ENCODE data around the gene NRXN3. TPM values are rescaled to one million over a fixed set of nuclear protein-coding genes. Genes with fewer than 3 reads are reported as not detected.

The NRXN3 gene
- polyA plus RNA-seq, 1 donor = 0.58 TPM

GRCh38 chr14:78319887-78320635 is 149.9 kb downstream of the NRXN3 start:
- DNase-seq (ENCODE audit: low read depth) = no peak

DNA sequence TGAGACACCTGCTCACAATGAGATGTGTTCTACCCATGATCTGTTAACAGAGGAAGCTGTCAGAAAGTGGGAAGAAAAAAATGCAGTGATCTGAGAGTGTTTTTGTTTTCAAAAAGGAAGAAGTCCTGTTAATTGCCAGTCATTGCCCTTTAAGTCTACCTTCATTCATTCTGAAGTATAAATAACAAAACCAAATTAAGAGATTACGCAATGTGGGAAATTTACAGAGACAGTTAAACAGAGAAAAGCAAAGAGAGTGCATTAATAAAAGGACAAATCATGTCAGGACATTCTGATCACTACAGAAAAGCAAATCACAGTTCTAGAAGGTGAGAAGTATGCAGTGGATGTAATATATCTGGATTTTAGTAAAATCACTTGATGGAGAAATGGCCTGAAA is 154.2 kb downstream of the NRXN3 start:
- DNase-seq (ENCODE audit: low read depth) = no peak

DNA sequence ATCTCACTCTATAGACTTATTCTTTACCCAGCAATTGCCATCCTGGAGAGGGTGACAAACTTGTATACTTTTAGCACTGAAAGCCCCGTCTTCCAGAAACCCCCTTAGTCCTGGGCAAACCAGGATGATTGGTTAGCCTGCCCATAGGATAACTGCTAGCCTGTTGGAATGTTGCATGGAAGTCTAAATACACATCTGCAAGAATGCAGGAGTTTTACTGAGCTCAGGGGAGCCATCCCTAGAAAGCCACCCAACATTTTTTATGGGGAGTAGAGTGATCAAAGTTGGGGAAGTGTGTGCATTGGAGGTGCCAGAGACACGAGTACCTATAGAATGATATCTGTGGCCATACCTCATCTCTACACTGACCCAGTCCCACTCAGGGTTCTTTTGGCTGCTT is 155.7 kb downstream of the NRXN3 start:
- DNase-seq (ENCODE audit: low read depth) = no peak

DNA sequence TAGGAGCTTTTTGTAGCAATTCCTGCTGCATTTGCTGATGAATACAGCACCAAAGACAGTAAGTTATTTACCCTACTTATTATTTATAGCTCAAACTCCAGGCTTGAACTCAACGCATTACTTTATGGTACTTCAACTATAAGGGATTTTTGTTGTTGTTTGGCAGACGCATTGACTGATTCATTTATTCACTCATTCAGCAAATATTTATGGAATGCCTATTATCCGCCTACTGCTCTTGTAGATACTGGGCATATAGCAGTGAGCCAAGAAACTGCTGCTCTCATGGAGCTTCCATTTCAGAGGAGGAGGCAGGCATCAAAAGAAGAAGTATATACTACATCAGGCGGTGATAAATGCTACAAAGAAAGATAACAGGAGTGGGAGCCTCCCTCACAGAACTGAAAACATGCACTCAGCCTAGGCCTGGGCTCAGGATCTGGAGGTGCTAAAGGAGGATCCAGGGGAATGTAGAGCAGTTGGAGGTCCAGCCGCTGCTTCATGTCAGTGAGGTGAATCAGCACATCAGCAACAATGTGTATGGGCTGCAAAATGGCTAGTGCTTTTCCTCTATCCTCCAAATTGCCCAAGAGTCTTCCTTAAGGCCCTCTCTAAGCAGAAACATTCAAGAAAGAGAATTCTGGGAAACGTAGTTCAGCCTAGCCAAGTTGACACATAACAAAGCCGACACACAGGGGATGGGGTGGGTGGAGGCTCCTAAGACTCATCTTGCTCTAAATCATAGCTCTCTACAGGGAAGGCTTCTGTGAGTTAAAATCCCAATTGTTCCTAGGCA is 157.5 kb downstream of the NRXN3 start:
- DNase-seq (ENCODE audit: low read depth) = no peak

GRCh38 chr14:78329371-78329770 is 159.2 kb downstream of the NRXN3 start:
- no peak for DNase-seq (ENCODE audit: low read depth)

- DNase-seq (ENCODE audit: low read depth) = no peak
Measured at GRCh38 chr14:78335531-78335930, 165.4 kb downstream of the NRXN3 start.

DNA sequence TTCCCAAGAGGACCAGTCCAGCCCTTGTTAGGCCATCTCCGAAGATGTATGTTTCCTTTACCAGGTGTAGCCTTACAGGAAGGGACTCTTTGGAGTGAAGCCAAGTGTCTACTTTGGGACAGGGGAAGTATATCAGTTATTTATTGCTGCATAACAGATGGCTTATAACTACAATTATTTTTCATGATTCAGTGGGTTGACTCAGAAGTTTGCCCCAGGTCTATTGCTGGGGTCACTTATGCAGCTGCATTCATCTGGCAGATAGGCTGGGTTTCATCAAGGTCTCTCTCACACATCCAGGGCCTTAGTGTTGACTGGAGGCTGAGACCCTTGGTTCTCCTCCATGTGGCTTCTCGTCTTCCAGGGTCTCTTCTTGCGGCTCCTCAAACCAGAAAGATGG is 170.1 kb downstream of the NRXN3 start:
- DNase-seq (ENCODE audit: low read depth) = no peak

DNA sequence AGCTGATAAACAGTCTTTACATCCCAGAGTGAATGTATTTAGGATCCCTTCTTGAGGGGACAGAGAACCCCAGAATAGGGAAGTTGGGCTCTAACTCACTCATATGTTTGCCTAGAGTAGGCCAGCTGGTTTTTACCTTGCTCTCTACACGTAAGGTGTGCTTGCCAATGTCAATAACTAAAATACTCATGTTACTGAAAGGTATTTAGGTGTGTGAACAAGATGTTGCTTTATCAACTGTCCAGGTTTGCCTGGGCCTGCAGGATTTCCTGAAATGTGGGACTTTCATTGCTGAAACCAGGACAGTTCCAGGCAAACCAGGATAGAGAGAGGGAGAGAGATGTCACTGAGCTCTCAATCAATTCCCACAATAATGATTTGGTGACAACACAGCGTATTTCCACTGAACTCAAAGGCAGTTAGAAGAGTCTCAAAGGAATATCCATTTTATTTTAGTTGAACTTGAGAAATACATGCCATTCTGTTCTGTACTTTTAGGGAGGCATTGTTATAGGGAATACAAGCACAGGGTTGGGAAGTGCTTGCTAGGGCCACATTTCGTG is 171.7 kb downstream of the NRXN3 start:
- DNase-seq (ENCODE audit: low read depth) = no peak

DNA sequence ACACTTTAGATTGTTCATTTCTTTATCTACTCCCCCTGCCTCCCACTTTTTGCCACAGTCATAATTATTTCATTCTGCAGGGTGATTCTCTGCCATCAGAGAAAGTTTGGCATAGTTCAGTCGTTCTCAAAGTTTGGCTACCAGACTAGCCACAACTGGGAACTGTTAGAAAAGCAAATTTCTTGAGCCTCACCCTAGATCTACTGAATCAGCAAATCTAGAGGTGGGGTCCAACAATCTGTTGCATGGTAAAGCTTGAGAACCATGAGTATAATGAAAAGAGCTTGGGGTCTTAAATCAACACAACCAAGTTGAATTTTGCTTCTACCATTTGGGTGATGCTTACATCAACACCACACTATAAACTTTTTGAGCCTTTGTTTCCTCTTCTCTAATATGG is 172.7 kb downstream of the NRXN3 start:
- no peak for DNase-seq (ENCODE audit: low read depth)

DNA sequence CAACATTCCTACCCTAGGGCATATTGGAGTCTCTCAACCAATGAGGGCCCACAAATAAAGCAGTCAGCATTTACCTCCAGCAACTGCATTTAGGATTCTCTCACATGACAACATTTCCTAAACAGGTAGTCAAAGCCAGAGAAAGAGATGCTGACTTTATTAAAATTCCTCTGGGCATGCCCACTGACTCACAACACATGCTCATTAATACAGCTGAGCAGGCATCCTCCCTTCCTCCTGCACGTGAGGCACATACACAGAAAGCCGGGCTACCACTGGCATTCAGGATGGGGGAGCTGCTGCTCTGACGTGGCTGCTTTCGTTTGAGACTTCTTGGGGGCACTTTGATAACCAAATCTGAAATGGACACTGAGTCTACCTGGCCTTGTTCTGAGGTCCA is 174.1 kb downstream of the NRXN3 start:
- DNase-seq (ENCODE audit: low read depth) = no peak

DNA sequence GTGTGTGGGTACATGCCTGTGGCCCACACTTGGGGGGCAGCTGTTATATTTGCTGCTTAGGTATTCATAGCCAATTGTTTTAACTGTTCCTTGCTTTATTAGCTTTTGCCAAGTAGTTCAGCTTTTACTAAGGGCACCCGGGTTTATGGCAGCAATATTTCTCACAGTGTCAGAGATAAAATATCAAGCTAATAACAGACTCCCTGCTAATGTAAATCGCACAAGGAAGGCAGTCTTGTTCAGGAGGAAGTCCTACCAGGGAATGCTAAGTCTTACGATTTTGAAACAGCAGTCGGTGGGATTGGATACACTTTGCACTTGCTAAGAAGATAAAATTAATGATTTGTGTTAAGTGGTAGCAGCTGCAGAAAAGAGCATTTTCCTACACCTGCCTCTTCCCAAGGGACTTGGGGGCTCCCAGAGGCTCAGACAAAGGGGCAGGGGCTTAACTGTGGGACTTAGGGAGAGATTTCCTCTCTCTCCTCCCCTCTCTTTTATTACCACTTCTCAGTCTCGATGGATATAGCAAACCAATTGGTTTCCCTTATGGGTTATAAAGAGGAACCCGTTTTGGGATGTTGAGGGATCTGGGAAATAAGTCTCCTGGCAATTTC is 175.1 kb downstream of the NRXN3 start:
- no peak for DNase-seq (ENCODE audit: low read depth)

DNA sequence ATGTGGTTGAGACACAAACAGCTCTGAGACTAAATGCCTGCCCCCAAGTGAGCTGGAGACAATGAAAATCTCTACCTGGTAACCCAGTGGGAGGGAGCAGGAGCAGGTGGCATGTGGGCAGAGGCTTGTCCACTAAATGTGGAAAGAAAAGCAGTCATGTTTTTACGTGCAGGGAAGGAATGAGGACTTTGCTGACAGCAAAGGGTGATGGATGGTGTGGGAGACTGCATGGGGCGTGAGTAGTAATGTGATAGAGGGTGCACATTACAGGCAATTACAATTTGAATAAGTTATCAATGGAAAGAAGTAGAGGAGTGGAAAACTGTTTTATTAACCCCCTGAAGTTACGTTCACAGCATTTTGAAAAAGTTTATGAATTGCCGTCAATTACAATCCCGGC is 176.6 kb downstream of the NRXN3 start:
- DNase-seq (ENCODE audit: low read depth) = no peak

DNA sequence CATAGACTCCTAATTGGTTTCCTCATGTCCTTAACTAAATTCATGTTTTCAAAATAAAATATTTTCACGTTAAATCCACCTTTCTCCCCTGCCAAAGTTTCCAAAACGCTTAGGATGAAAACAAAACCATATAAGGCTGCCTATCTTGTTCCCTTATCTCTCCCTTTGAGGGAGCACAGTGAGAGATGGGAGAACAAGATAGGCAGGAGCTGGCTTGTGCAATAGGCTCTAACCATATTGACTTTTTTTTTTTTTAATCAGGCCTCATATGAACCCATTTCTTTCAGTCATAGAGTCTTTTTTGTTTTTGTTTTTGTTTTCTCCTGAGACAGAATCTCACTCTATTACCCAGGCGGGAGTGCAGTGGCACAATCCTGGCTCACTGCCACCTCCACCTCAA is 184.9 kb downstream of the NRXN3 start:
- DNase-seq (ENCODE audit: low read depth) = no peak

DNA sequence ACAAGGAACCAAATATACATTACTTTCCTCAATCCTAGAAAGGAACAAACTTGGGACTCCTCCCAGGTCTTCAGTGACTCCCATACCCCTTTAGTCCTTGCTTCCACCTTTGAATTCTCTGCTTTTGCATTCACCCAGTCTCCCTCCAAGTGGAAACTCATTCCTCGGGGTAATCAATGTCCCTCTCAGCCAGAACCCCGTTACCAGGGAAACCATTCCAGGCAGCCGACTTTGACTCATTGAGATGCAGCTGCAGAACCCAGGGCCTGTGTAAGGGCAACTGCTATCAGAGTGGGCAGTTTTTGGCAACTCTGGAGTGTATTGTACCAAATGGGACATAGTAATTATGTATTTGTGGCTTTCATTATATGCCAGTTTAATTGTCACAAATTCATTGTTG is 186.2 kb downstream of the NRXN3 start:
- DNase-seq (ENCODE audit: low read depth) = no peak

DNA sequence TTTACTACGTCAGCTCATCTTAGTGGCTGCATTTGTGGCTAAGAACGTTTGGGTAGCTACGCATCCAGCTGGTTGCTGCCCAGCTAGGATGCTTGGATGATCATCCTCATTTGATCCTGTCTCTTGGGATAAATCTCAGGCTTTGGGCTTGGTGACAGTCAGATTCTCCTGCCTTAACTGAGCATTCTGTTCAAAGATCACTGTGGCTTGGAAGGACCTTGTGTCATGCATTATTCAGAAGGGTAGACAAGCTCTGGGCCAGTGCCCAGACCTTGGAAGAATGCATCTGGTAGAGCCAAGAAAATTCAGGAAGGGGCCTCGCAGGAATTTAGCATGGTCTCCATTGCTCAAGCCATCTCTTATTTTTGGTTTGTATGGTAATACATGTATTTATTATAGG is 188.4 kb downstream of the NRXN3 start:
- DNase-seq (ENCODE audit: low read depth) = no peak

DNA sequence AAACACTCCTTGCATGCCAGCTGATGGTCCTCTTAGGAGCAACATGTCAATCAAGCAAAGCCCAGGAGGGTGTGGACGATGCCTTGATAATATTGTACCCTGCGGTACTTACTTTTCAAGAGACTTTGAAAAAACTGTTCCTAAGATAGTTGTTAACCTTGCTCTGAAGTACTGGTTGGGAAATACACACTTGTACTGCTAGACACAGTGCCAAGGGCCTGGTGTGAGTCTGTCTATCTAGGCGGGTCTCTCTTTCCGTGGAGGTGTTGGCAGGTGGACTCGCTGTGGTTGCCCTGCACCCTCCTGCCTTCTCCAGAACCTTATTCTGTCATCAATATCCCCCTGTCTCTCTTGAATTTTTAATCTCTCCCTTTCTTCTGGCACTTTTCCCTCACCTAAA is 189.4 kb downstream of the NRXN3 start:
- DNase-seq (ENCODE audit: low read depth) = no peak

GRCh38 chr14:78363008-78363407 is 192.8 kb downstream of the NRXN3 start:
- DNase-seq (ENCODE audit: low read depth) = no peak

GRCh38 chr14:78367355-78367754 is 197.2 kb downstream of the NRXN3 start:
- DNase-seq (ENCODE audit: low read depth) = no peak

DNA sequence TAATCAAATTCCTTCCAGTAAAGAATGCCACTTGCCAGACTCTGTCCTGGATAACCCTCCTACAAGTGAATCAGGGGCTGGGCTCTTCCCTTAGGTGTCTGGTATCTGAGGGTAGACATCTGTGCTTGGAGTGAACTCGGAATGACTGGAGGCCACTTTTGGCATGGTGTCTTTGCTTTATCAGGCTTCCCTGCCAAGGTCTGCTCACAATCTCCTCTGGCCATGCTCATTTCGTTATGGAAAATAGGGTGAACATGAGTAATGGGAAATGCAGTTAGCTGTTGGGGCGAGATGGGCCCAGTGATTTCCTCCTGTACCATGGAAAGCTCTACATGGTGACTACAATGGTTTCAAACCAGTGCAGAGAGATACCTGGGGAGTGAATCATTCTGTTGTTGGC is 212.9 kb downstream of the NRXN3 start:
- DNase-seq (ENCODE audit: low read depth) = no peak

DNA sequence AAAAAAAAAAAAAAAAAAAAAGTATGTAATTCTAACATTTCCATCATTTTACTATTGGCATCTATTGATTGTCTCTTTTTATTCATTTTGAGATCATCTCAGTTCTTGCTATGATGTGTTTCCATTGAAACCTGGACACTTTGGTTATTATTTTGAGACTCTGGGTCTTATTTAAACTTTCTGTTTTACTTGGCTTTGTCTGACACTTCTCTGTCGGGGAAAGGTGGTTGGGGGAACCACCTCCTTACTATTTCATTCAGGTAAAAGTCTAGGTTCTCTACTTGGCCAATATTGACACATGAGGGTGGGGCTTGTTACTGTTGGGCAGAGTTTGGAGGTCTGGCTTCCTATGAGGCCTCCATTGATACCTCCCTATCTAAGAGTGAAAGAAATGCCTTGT is 228.0 kb downstream of the NRXN3 start:
- no peak for DNase-seq (ENCODE audit: low read depth)

DNA sequence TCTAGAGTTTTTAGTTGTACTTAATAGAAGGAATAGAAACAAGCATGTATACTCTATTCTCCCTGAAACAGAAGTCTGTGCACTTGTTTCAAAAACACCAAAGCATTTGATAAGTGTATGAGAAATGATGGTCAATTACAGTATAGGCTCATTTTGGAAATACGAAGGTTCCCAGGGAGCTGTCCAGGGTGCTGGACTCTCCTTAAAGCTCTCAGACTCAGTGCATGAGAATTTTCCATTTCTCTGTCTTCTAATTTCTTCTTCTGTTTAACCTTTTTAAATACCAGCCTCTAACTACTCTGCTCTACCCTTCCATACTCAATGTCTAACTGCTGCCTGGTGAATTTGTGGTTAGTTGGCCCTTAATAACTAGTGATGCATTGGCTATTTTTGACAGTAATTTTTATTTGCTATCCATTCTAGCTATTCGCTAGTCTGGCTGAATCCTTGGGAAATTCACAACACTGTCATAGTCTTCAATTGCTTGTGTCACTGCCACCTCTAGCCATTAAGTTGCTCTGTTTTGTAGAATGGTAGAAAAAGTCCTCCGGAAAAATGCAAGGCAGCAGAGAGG is 229.2 kb downstream of the NRXN3 start:
- no peak for DNase-seq (ENCODE audit: low read depth)

GRCh38 chr14:78401866-78402265 is 231.7 kb downstream of the NRXN3 start:
- no peak for DNase-seq (ENCODE audit: low read depth)
